ENCODE measurements around the gene EGFR. TPM values are rescaled to one million over a fixed set of nuclear protein-coding genes. Genes with fewer than 3 reads are reported as not detected.
A peak's percentile ranks its signal among the peaks of the same experiment; 100 is the strongest.
"Not testable (repeated sequence)": the region's sequence is repeated elsewhere in the genome, so short reads cannot be mapped to it uniquely, and the experiment has no call there.

The EGFR gene
- polyA plus RNA-seq, 12 donors: 25.3 to 66.1 (median 28.9) TPM; not detected in 1

GRCh38 chr7:55033236-55033846, 14.5 kb downstream of the EGFR start:
- DNase-seq: no peak

- DNase-seq: no peak
These were observed 16.0 kb downstream of the EGFR start for GRCh38 chr7:55034776-55035175.

- DNase-seq: not testable (repeated sequence)
These were observed 16.6 kb downstream of the EGFR start for GRCh38 chr7:55035410-55035809.

- no peak for DNase-seq
These were observed 18.3 kb downstream of the EGFR start for GRCh38 chr7:55036950-55037736.

- DNase-seq: no peak
These were observed 25.0 kb downstream of the EGFR start for GRCh38 chr7:55043691-55044370.

GRCh38 chr7:55044371-55044717, 25.5 kb downstream of the EGFR start:
- no peak for DNase-seq

- no peak for DNase-seq
These were observed 26.0 kb downstream of the EGFR start for GRCh38 chr7:55044791-55045190.

- no peak for DNase-seq
These were observed 27.9 kb downstream of the EGFR start for GRCh38 chr7:55046582-55047342.

GRCh38 chr7:55048221-55048859, 29.5 kb downstream of the EGFR start:
- no peak for DNase-seq

- DNase-seq: no peak
These were observed 31.5 kb downstream of the EGFR start for GRCh38 chr7:55050281-55050680.

GRCh38 chr7:55052081-55052480, 33.3 kb downstream of the EGFR start:
- DNase-seq: no peak

GRCh38 chr7:55052741-55053427, 34.1 kb downstream of the EGFR start:
- no peak for DNase-seq

GRCh38 chr7:55053651-55054571, 35.1 kb downstream of the EGFR start:
- peak; percentile 78 for DNase-seq

GRCh38 chr7:55054758-55055157, 35.9 kb downstream of the EGFR start:
- DNase-seq: no peak

GRCh38 chr7:55055479-55055878, 36.7 kb downstream of the EGFR start:
- DNase-seq: no peak

GRCh38 chr7:55056068-55056467, 37.3 kb downstream of the EGFR start:
- no peak for DNase-seq

- DNase-seq: peak; percentile 54
These were observed 38.0 kb downstream of the EGFR start for GRCh38 chr7:55056577-55057480.

- DNase-seq: no peak
These were observed 39.5 kb downstream of the EGFR start for GRCh38 chr7:55058314-55058713.

GRCh38 chr7:55059021-55059420, 40.2 kb downstream of the EGFR start:
- no peak for DNase-seq

All from muscle of arm (tissue), 12 donors.